CD4-positive, alpha-beta T cell (primary cell): ENCODE measurements around the gene OLFML3. TPM values are rescaled to one million over a fixed set of nuclear protein-coding genes. Genes with fewer than 3 reads are reported as not detected.

Experiments
- ATAC-seq: fragments of 200-7000 bp; cut with Tn5 transposase; one replicate; pipeline ENCODE4 v1.10.0; 2022; ENCODE audit warnings: mild to moderate bottlenecking; ENCODE audit not compliant: poor library complexity
- CTCF ChIA-PET: fragments of 350-600 bp; sonication (Branson Sonifier 250); formaldehyde crosslinking; loops from one replicate; lab custom pipeline; 2021; ENCODE audit warnings: antibody characterized with exemption, inconsistent platforms; lab: Charles Lee
- POLR2A ChIA-PET: fragments of 350-600 bp; sonication (Branson Sonifier 250); formaldehyde crosslinking; loops from one replicate; lab custom pipeline; 2021; ENCODE audit warnings: antibody characterized with exemption, inconsistent platforms; lab: Charles Lee
- DNase-seq, 14 experiments: peaks; one replicate each; pipeline ENCODE4 v3.0.0-alpha.2; 2013 to 2020; ENCODE audit warnings: mixed read lengths in 2 of 14
- H3K27ac ChIP-seq, 2 donors: one replicate each; pipeline versions ENCODE4 v1.5.1 to v1.7.0; 2013; ENCODE audit warnings: low read length in 2 of 2, low read depth in 1 of 2, mild to moderate bottlenecking in 1 of 2
- H3K27me3 ChIP-seq, 2 experiments: 1 replicate in 1 of 2; 2 replicates in 1 of 2; pipeline versions ENCODE4 v1.6.1 to v1.7.0; 2013; ENCODE audit warnings: low read length in 2 of 2, control low read depth in 1 of 2, mild to moderate bottlenecking in 1 of 2, moderate library complexity in 1 of 2; ENCODE audit not compliant: insufficient read depth in 2 of 2, control insufficient read depth in 1 of 2
- H3K36me3 ChIP-seq: one replicate; pipeline ENCODE4 v1.6.1; 2013; ENCODE audit warnings: low read length, control low read depth; ENCODE audit not compliant: insufficient read depth
- H3K4me1 ChIP-seq: one replicate; pipeline ENCODE4 v1.6.1; 2013; ENCODE audit warnings: low read length, control low read depth; ENCODE audit not compliant: insufficient read depth
- H3K4me3 ChIP-seq: one replicate; pipeline ENCODE4 v1.5.1; 2013; ENCODE audit warnings: mild to moderate bottlenecking, low read length, moderate library complexity
- H3K9me3 ChIP-seq, 2 experiments: 1 replicate in 1 of 2; 2 replicates in 1 of 2; pipeline versions ENCODE4 v1.6.1 to v1.7.0; 2013; ENCODE audit warnings: low read length in 2 of 2, mild to moderate bottlenecking in 2 of 2, control low read depth in 1 of 2, moderate library complexity in 1 of 2; ENCODE audit not compliant: control insufficient read depth in 1 of 2, insufficient read depth in 1 of 2
- H3K27ac Mint-ChIP-seq: one replicate; pipeline ENCODE4 v1.8.0; 2020; ENCODE audit warnings: mixed read lengths
- H3K27me3 Mint-ChIP-seq: one replicate; pipeline ENCODE4 v1.8.0; 2021; ENCODE audit warnings: mixed read lengths
- H3K36me3 Mint-ChIP-seq: one replicate; pipeline ENCODE4 v1.8.0; 2021; ENCODE audit warnings: low read depth, mixed read lengths
- H3K4me1 Mint-ChIP-seq: one replicate; pipeline ENCODE4 v1.8.0; 2021; ENCODE audit warnings: low read depth, mixed read lengths
- H3K4me3 Mint-ChIP-seq: one replicate; pipeline ENCODE4 v1.8.0; 2020; ENCODE audit warnings: mild to moderate bottlenecking, mixed read lengths
- H3K9me3 Mint-ChIP-seq: one replicate; pipeline ENCODE4 v1.8.0; 2020; ENCODE audit warnings: mixed read lengths
- intact Hi-C, 2 experiments: fragments of 100-400 bp; cut with DNase I in 1 of 2; cut with micrococcal nuclease in 1 of 2; formaldehyde crosslinking; loops; one replicate each; pipeline versions ENCODE4 v1.15.1 to v1.9.0; 2023 to 2025; cut with DNase I, micrococcal nuclease
- total RNA-seq, 174 experiments: library from RNA in 2 of 174; stranded (reverse) in 2 of 174; gene quantifications; one replicate each; pipeline ENCODE4 v1.2.3 and lab custom pipeline; 2021 to 2026
- TF ChIP-seq, protein P1 (sequence below): fragments of 200-600 bp; IDR thresholded peaks from one replicate; pipeline ENCODE4 v1.8.0; 2022; ENCODE audit warnings: antibody characterized with exemption, mild to moderate bottlenecking

Gene OLFML3
- total RNA-seq, 2 experiments from 2014 or later, result 0.30 to 0.31 TPM

DNA sequence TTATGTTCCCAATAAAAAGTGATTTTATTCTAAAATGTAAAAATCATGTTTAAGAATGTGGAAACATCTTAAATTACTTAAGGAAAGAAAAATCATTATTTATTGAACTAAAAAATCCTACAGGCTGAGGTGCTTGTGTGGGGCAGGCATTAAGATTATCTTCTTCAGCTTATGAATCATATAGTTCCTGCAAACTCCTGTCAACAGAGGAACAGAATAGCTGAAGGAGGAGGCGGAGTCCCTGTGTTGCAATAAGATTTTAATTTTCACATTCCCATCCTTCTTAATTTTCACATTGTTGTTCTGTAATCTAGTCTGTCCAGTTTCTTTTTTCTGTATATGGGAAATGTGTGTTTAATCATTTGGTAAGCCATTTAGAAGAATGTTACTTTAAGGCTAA lies 20.6 kb upstream of the OLFML3 start:
- POLR2A ChIA-PET, result interaction anchor here (1.5 kb wide), 1 partner anchor 27 kb away, joined by 4 read pairs; no protein-coding TSS in a partner anchor

DNA sequence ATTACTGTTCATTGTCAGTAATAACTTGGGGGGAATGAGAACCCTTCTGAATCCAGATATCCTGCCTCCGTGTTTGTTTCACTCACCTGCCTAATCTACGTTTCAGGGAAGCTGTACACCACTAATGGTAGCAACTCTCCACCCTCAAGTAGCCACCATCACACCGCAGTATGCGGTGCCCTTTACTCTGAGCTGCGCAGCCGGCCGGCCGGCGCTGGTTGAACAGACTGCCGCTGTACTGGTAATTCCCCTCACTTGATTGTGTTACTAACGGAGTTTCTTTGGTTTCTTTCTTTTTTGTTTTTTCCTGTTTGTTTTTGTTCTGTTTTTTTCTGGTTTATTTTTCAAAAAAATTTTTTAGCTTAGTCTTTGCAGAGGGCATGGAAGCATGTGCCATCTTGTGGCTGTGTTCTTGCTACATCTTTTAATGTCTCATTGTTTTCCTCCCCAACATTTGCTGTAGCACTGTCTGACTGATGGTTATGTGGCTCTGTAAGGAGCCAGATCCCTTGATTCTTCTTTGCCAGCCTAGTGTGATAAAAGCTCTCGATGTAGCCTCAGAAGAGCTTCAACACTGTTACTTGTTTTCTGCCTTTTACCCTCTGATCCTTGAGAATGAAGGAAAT lies 15.9 kb upstream of the OLFML3 start:
- Histone ChIP-seq H3K4me3 (no peak overlapping the region), H3K36me3 (peaks cover 93% of the 10 kb centered on the region), H3K4me1 (no peaks in the 10 kb centered on the region), H3K27me3 (no peaks in the 10 kb centered on the region), H3K9me3 (no peaks in the 10 kb centered on the region), H3K27ac (no peak overlapping the region)
- Mint-ChIP-seq H3K4me3 (no peak overlapping the region), H3K27ac (peak overlapping the region; percentile 65), H3K9me3 (no peaks in the 10 kb centered on the region), H3K27me3 (no peaks in the 10 kb centered on the region), H3K36me3 (peaks cover 97% of the 10 kb centered on the region), H3K4me1 (peaks cover 26% of the 10 kb centered on the region)
- TF ChIP-seq, protein P1, sequence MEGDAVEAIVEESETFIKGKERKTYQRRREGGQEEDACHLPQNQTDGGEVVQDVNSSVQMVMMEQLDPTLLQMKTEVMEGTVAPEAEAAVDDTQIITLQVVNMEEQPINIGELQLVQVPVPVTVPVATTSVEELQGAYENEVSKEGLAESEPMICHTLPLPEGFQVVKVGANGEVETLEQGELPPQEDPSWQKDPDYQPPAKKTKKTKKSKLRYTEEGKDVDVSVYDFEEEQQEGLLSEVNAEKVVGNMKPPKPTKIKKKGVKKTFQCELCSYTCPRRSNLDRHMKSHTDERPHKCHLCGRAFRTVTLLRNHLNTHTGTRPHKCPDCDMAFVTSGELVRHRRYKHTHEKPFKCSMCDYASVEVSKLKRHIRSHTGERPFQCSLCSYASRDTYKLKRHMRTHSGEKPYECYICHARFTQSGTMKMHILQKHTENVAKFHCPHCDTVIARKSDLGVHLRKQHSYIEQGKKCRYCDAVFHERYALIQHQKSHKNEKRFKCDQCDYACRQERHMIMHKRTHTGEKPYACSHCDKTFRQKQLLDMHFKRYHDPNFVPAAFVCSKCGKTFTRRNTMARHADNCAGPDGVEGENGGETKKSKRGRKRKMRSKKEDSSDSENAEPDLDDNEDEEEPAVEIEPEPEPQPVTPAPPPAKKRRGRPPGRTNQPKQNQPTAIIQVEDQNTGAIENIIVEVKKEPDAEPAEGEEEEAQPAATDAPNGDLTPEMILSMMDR, result no peak
- CTCF ChIA-PET, result interaction anchor here (0.5 to 2.6 kb wide), 5 partner anchors 29 to 543 kb away, joined by 3 to 22 read pairs (median 4); partner anchors contain the start of genes AP4B1, HIPK1 and RSBN1
- intact Hi-C loops, result loop anchor here in 1 of 2 experiments (5.0 kb wide), 2 partner anchors 36 to 126 kb away; partner anchors contain the start of gene HIPK1
- POLR2A ChIA-PET, result interaction anchor here (1.1 to 3.1 kb wide), 6 partner anchors 16 to 128 kb away, joined by 4 to 31 read pairs (median 8); partner anchors contain the start of genes AP4B1 and HIPK1
- ATAC-seq (peak; percentile 56), DNase-seq (peak in 2 of 14 experiments; percentile 36 to 39)

More for the DNA sequence above, 20.6 kb upstream of the OLFML3 start:
- Mint-ChIP-seq H3K36me3 (peaks cover 94% of the 10 kb centered on the region), H3K4me3 (no peak overlapping the region), H3K4me1 (peaks cover 46% of the 10 kb centered on the region), H3K27ac (peak overlapping the region; percentile 25), H3K27me3 (no peaks in the 10 kb centered on the region), H3K9me3 (no peaks in the 10 kb centered on the region)
- no peak overlapping the region for H3K4me3 ChIP-seq
- H3K36me3 ChIP-seq, result peaks cover 90% of the 10 kb centered on the region
- ATAC-seq (no peak), DNase-seq (no peak)
- H3K27ac ChIP-seq, result no peak overlapping the region
- CTCF ChIA-PET, result no interaction called here
- peaks cover 4% of the 10 kb centered on the region for H3K4me1 ChIP-seq
- TF ChIP-seq, protein P1, result no peak
- no peaks in the 10 kb centered on the region for H3K27me3 ChIP-seq
- intact Hi-C loops, result loop anchor here in 1 of 2 experiments (1.0 to 10.0 kb wide), 2 partner anchors 10 to 564 kb away; partner anchors contain the start of gene MAGI3
- H3K9me3 ChIP-seq, result no peaks in the 10 kb centered on the region

DNA sequence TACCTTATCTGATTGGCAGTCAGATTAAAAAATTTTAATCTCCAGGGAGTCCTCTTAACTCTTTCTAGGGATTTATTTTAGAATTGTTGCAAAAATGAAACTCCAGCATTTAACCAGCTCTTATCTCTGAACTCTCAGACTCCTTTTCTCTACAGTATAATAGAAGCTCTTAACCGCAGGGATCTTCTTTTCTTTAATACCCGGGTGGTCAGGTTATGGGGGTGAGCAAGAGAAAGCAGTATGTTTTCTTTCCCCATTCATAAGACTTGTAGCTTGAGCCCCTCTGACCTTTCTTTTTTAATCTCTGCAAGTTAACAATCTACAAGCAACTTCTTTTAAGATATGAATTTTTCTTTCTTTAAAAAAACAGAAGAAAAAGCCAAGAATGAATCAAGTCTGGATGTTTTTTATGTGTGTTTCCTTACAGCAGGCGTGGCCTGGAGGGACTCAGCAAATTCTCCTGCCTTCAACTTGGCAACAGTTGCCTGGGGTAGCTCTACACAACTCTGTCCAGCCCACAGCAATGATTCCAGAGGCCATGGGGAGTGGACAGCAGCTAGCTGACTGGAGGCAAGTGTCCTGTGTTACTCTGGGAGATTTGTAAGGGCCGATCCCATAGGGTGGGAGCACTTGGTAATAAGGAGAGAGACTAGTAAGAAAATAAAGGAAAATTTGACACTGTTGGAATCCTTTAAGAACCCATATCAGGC lies 13.4 kb upstream of the OLFML3 start:
- Histone ChIP-seq H3K36me3 (peaks cover 93% of the 10 kb centered on the region), H3K27ac (no peak overlapping the region), H3K27me3 (no peaks in the 10 kb centered on the region), H3K9me3 (no peaks in the 10 kb centered on the region), H3K4me3 (no peak overlapping the region), H3K4me1 (no peaks in the 10 kb centered on the region)
- Mint-ChIP-seq H3K4me1 (peaks cover 22% of the 10 kb centered on the region), H3K36me3 (peaks cover 97% of the 10 kb centered on the region), H3K27me3 (no peaks in the 10 kb centered on the region), H3K4me3 (no peak overlapping the region), H3K27ac (no peak overlapping the region), H3K9me3 (no peaks in the 10 kb centered on the region)
- CTCF ChIA-PET, result interaction anchor here (1.5 kb wide), 1 partner anchor 19 kb away, joined by 3 read pairs; no protein-coding TSS in a partner anchor
- POLR2A ChIA-PET, result no interaction called here
- no peak for DNase-seq
- intact Hi-C loops, result no loop called here
- TF ChIP-seq, protein P1, result no peak
- ATAC-seq, result no peak
